HG02610 (cell line): ENCODE data around the gene EPN3.
A peak's percentile ranks its signal among the peaks of the same experiment; 100 is the strongest.

Experiments
- ATAC-seq: cut with Tn5 transposase; IDR thresholded peaks from one replicate; pipeline ENCODE4 v1.9.1; 2021; ENCODE audit warnings: mild to moderate bottlenecking, moderate library complexity; ENCODE audit not compliant: unreplicated experiment

Gene EPN3

GRCh38 chr17:50547736-50548083 is 15.2 kb downstream of the EPN3 start:
- ATAC-seq = no peak

- no peak for ATAC-seq
These were observed 16.3 kb downstream of the EPN3 start for GRCh38 chr17:50548831-50549230.

GRCh38 chr17:50549256-50549941 is 16.9 kb downstream of the EPN3 start:
- no peak for ATAC-seq

GRCh38 chr17:50549969-50550368 is 17.4 kb downstream of the EPN3 start:
- no peak for ATAC-seq

GRCh38 chr17:50550661-50551432 is 18.3 kb downstream of the EPN3 start:
- ATAC-seq = no peak

- no peak for ATAC-seq
These were observed 18.9 kb downstream of the EPN3 start for GRCh38 chr17:50551433-50551815.

GRCh38 chr17:50551884-50552283 is 19.3 kb downstream of the EPN3 start:
- ATAC-seq = no peak

GRCh38 chr17:50554201-50554600 is 21.7 kb downstream of the EPN3 start:
- ATAC-seq = no peak

- ATAC-seq = no peak
These were observed 24.3 kb downstream of the EPN3 start for GRCh38 chr17:50556803-50557202.

GRCh38 chr17:50557630-50558029 is 25.1 kb downstream of the EPN3 start:
- no peak for ATAC-seq

GRCh38 chr17:50558091-50558490 is 25.6 kb downstream of the EPN3 start:
- ATAC-seq = no peak

- no peak for ATAC-seq
These were observed 26.0 kb downstream of the EPN3 start for GRCh38 chr17:50558581-50558940.

GRCh38 chr17:50558941-50559614 is 26.5 kb downstream of the EPN3 start:
- no peak for ATAC-seq

GRCh38 chr17:50559674-50560184 is 27.2 kb downstream of the EPN3 start:
- no peak for ATAC-seq

- ATAC-seq = peak; percentile 94
These were observed 27.8 kb downstream of the EPN3 start, which contains the start of gene CACNA1G for GRCh38 chr17:50560185-50560824. TSS of gene CACNA1G (plus strand) at chr17:50560715. CDS start at chr17:50561460, 745 bp downstream.

- ATAC-seq = no peak
These were observed 28.6 kb downstream of the EPN3 start for GRCh38 chr17:50560931-50561745.

GRCh38 chr17:50561746-50562141 is 29.2 kb downstream of the EPN3 start:
- ATAC-seq = no peak

- no peak for ATAC-seq
These were observed 29.9 kb downstream of the EPN3 start for GRCh38 chr17:50562242-50563091.

GRCh38 chr17:50563092-50563511 is 30.6 kb downstream of the EPN3 start:
- no peak for ATAC-seq
